GM10847 (cell line): Measurements from ENCODE around the gene FRMD3.

Experiments used
- POLR2A ChIP-seq: IDR thresholded peaks from 2 replicates; pipeline ENCODE4 v1.6.1; 2011; ENCODE audit not compliant: insufficient read length; ENCODE audit errors: extremely low read depth

FRMD3 gene

GRCh38 chr9:83245979-83246659, 292.1 kb downstream of the FRMD3 start:
- TF ChIP-seq POLR2A, result no peak

- no peak for TF ChIP-seq POLR2A
These were observed 296.1 kb downstream of the FRMD3 start for GRCh38 chr9:83242066-83242465.

- TF ChIP-seq POLR2A, result no peak
These were observed 297.5 kb downstream of the FRMD3 start for GRCh38 chr9:83240671-83241070.

- no peak for TF ChIP-seq POLR2A
These were observed 298.5 kb downstream of the FRMD3 start for GRCh38 chr9:83239747-83240146.

- TF ChIP-seq POLR2A, result no peak
These were observed 299.1 kb downstream of the FRMD3 start for GRCh38 chr9:83238871-83239640.

- TF ChIP-seq POLR2A, result no peak
These were observed 302.0 kb downstream of the FRMD3 start for GRCh38 chr9:83236029-83236696.

GRCh38 chr9:83235526-83235925, 302.7 kb downstream of the FRMD3 start:
- no peak for TF ChIP-seq POLR2A

GRCh38 chr9:83234541-83234940, 303.7 kb downstream of the FRMD3 start:
- TF ChIP-seq POLR2A, result no peak

GRCh38 chr9:83233647-83234046, 304.6 kb downstream of the FRMD3 start:
- no peak for TF ChIP-seq POLR2A

GRCh38 chr9:83231039-83231438, 307.2 kb downstream of the FRMD3 start:
- TF ChIP-seq POLR2A, result no peak

- no peak for TF ChIP-seq POLR2A
These were observed 317.5 kb downstream of the FRMD3 start for GRCh38 chr9:83220730-83221129.

GRCh38 chr9:83219924-83220438, 318.2 kb downstream of the FRMD3 start:
- no peak for TF ChIP-seq POLR2A

GRCh38 chr9:83219154-83219923, 318.9 kb downstream of the FRMD3 start:
- no peak for TF ChIP-seq POLR2A

GRCh38 chr9:83218411-83219090, 319.6 kb downstream of the FRMD3 start:
- no peak for TF ChIP-seq POLR2A

GRCh38 chr9:83209188-83209731, 328.9 kb downstream of the FRMD3 start:
- no peak for TF ChIP-seq POLR2A
